GM15510 (cell line): ENCODE measurements around the gene PLEKHA6.

Source experiments
- POLR2A ChIP-seq: IDR thresholded peaks from 3 replicates; pipeline ENCODE4 v1.6.1; 2011; ENCODE audit warnings: borderline replicate concordance; ENCODE audit not compliant: insufficient read length; ENCODE audit errors: extremely low read depth

PLEKHA6 gene

GRCh38 chr1:204188959-204189639 is 170.6 kb downstream of the PLEKHA6 start:
- no peak for TF ChIP-seq POLR2A

DNA sequence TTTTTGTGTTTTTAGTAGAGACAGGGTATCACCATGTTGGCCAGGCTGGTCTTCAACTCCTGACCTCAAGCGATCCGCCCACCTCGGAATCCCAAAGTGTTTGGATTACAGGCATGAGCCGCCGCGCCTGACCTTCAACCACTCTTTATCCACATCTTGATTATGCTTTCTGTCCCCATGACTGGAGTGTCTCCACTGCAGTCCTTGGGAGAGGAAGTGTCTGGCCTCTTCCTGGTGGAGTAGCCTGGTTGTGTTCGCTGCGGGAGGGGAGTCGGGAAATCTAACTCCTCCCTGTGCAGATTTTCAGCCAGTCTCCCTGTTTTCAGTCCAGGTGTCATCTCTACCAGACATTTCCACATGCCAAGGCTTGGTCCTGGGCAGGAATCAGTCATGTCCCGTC is 173.1 kb downstream of the PLEKHA6 start:
- no peak for TF ChIP-seq POLR2A

DNA sequence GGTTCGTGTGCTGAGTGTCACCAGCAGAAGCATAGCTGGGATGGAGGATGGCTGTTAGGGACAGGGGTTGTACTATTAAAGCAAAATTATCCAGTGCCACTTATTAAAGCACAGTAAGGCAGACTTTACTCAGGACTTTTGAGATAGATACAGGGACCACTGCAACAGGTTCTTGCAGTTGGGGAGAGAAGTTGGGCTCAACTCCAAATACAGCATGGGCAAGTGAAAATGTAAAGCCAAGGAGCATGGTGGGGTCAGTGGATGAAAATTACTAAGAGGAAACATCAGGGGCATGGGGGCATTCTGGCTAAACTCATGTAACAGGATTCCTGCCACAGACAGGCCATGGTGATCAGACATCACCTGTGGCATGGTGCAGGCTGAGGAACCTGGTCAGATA is 178.6 kb downstream of the PLEKHA6 start:
- TF ChIP-seq POLR2A = no peak

DNA sequence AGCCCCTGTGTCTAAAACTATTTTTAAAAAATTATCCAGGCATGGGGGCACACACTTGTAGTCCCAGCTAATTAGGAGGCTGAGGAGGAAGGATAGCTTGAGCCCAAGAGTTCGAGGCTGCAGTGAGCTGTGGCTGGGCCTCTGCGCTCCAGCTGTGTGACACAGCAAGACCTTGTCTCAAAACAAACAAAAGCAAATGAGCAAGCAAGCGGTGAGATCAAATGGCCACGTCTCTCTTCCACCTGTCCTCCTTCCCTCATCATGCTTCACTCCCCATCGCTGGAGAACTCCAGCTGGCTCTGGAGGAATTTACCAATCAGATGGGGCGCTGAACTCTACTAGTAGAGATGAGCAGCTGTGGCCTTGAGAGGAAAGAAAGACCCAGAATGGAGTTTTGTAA is 179.6 kb downstream of the PLEKHA6 start:
- no peak for TF ChIP-seq POLR2A

DNA sequence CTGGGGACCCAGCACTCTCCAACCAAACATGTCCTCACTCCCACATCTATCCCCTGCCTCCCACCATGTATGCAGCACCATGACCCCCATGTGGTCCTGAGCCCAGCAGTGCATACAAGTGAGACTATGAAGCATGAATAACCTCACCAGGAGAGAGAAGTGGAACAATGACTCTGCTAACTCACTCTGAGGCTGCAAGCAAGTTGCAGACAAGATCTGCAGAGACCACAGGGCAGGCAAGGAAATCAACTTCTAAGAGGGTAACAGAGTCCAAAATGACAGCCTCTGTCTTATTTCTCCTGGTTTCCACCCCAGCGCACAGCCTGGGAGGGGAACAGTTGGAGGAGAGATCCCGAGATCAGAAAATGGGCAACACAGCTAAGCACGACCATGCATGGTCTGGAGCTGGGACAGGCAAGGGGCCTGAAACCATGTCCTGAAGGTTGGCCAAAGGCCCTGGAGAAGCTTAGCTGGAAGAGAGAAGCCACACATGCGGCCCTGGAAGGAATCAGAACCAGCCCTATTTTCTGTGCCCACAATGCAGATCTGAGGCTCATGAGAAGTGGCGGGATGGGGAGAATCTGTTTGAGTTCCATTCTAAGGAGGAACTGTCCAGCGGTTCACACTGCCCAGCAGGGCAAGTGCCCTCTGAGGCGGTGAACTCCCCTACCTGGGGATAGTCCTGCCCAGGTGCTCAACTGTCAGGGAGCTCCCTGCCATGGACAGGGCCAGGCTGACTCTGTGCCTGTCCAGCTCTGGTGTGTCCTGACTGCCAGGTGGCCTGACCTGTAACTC is 181.0 kb downstream of the PLEKHA6 start:
- TF ChIP-seq POLR2A = no peak

DNA sequence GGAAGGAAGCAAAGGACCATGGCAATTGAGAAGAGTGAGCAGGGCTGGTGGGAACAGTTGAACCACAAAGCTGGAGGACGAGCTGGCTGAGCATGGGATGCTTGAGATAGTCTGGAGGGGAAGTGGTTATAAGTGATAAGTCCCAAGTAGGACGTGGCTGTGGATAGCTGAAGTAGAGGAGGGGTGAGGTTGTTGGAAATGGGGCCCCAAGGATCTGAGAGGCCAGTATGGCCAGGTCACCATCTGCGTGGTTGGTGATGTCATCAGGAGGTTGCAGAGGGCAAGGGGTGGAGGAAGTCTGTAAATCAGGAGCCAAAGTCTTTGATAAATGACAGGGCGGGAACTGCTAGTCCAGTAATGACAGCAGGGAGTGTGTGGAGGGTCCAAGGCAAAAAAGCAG is 182.6 kb downstream of the PLEKHA6 start:
- no peak for TF ChIP-seq POLR2A

DNA sequence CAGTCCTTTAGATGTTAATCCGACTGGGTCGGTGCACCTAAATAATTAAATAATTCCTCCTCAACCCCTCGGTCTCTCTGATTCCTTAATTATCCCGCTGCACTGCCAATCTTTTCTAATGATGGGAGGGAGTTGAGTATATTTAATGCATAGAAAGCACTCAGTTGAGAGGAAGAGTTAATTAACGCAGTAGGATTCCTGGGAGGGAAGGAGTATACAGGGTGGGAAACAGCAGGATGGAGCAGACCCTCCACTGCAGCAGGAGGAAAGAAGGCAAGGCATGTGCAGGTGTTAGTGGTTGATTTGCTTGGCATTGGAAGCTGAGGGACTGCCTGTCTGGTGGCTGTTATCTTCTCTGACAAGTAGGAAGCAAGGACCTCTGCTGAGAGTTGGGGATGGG is 183.7 kb downstream of the PLEKHA6 start:
- TF ChIP-seq POLR2A = no peak

- no peak for TF ChIP-seq POLR2A
Measured at GRCh38 chr1:204174958-204175357, 184.8 kb downstream of the PLEKHA6 start.

DNA sequence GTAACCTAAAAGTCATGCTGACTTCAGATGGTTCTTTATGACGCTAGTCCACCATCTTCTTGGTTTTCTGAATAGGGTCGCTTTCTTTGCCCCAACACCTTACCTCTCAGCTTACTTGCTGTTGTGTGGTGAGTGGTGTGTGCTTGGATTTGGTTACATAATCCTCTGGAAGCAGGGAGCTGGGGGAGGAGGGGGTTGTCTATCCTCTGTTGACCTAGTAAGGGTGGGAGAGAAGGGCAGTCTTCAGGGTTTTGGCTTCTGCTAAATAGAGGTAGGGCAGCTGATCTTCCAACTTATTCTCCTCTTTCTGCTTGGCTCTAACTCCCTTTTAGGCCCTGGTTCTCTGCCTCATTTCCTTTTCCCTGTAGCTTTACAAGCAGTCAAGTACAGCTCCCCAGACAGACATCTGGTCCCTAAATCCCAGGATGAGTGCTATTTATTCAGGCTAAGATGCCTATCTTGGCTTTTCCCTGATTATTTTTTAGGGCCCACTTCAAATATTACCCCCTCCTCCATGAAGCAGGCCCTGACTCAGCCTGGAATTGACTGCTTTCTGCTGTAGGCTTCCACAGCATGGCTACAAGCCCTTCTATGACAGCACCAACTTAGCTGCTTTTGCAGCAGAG is 187.2 kb downstream of the PLEKHA6 start:
- TF ChIP-seq POLR2A = no peak

DNA sequence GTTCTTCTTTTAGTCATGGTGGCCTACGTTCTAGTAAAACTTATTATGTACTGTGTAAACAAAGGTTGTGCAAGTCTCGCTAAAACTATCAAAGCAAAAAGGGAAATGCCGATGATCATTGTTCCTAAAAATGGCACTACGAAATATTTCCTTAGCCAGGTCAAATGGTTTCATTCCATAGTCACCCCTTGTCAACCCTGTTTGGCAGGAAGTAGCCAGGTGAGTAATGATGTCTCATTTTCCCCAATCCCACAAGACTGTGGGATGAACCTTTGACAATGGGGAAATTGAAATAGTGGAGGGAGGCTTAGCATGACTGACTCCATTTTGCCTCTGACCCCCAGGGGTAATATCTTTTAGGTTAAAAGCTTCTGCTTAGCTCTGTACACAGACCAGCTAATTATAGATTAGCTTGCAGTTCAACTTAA is 188.0 kb downstream of the PLEKHA6 start:
- no peak for TF ChIP-seq POLR2A

DNA sequence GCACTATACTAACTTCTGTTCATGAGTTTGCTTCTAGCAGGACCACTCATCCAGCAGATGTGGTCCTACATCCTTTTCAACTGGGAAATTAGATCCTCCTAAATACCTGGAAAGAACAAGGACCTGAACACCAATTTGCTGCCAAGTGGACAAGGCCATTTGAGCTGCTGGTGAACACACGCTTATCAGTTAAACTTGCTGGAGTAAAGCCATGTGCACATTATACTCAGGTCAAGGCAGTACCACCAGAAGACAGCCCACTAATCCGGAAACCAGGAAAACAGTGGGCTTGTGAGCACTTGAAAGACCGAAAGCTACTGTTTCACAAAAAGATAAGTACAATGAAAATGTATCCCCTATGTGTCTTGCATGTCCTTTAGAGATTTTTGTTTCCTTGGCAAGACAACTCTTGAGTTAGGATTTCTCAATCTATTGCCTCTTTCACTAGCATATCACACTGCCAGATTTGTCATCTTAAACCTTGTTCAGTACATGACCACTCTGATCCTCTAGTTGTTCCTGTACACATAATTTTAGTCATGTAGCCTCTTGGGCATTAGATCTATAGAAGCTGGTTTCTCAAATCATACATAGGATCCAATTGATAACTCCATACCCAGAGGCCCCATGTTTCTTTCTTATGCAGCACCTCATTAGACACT is 189.1 kb downstream of the PLEKHA6 start:
- TF ChIP-seq POLR2A = no peak

DNA sequence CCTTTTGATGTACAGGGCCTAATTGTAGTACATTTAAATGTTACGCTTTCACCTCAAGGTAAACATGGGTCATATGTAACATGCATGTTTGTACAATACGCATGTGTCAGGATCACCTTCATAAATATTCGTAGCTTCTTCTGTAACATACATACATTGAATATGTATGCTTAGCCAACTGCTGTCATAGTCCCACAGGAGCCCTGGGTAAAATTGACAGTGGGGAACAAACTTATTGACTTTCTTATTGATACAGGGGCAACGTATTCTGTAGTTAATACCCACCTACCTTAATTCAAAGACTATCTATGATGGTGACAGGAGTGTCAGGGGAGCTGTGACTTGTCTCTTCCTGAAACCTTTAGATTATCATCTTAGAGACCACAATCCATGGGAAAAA is 189.9 kb downstream of the PLEKHA6 start:
- no peak for TF ChIP-seq POLR2A
